ENCODE data around the gene OSCP1.

OSCP1 gene

DNA sequence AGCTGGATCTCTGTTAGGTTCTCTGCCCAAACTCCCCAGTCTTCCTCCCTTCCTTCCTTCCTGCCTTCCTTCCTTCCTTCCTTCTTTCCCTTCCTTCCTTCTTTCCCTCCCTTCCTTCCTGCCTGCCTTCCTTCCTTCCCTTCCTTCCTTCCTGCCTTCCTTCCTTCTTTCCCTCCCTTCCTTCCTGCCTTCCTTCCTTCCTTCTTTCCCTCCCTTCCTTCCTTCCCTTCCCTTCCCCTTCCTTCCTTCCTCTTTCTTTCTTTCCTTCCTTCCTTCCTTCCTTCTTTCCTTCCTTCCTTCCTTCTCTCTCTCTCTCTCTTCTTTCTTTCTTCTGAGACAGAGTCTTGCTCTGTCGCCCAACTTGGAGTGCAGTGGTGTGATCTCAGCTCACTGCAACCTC lies 43.8 kb downstream of the OSCP1 start:
- DNase-seq = no peak

DNA sequence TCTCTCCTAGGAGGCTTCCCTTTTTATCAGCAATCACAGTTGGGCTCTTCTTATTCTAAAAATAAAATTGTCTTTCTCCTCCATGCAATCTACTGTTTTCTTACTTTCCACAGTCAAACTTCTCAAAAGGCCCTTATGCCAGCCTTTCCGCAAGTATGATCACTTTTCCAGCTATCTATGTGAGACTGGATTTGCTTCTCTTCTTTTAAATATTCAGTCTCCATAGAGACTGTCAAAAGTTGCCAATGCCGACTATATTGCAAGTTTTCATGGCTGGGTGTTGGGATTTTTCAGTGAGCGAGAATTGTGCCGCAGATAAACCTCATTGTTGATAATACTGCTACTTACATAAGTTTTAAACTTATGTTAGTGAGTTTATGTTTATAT lies 47.8 kb downstream of the OSCP1 start:
- DNase-seq = no peak

DNA sequence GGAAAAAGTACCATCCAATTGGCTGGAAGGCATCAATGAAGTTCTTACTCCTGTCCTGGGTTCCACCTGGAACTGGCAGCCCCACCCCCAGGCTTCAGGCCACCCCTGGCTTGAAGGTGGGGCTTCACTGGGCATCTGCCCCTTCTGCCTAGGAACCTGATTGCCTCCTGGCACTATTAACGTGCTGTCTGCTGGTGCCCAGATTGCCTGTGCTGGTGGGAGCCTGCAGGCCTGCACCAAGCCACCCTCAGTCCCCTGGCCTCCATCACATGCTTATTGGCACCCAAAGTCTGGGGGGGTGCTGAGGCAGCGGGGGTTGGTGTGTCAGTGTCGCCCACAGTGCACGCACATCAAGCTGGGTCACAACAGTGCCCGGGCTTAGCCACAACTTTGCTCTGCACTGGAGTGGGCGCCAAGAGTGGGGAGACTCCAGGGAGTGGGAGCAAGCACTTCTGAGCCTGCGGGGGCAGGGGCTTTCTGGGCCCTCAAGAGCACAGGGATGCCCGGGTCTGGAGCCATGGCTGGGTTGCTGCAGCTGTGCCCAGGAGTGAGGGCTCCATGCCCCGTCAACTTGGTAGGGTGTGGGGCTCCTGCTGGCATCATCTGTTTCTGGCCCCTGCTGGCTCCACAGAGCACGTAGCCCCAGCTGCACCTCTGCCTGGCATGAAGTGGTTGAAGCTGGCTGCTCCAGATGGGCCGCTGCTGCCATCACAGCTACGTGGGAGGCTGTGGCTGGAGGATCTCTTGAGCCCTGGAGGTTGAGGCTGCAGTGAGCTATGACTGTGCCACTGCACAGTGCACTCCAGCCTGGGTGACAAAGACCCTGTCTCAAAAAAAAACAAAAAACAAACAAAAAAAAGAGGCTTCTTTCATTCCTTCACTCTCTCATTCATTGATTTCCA lies 48.4 kb downstream of the OSCP1 start:
- DNase-seq = no peak

DNA sequence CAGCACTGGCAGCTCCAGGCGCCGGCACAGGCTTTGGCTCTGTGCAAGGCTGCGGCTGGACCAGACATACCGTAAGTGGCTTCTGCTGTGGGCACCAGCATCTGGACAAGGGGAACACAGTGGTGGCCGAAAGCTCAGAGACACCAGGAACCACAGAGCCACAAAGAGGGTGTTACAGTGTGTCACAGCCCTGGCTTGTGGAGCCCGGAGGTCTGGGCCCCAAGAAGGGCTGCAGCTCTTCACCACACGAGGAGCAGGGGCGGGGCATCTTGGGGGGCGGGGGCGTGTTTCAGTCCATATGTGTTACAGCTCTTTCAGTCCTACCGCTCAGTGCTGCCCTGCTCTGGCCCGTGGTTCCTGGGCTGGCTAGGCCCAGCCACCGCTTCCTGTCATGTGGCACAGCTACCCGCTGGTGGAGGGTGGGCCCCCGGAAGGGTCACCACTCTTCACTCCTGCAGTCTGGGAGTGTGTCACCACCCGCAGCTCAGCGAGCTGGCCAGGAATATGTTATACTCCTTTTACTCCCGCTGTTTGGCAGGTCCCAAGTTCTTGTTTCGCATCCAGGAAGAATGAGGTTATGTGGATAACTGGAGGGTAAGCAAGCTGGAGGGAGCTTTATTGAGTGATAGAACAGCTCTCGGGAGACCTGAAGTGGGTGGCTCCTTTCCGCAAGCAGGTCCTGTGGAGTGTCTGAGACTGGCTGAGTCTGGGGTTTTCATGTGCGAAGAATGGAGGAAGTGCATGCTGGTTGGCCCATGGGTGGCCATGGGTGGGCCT lies 49.2 kb downstream of the OSCP1 start:
- DNase-seq = peak in 37 of 58 donors; percentile 3 to 58 (median 27)

DNA sequence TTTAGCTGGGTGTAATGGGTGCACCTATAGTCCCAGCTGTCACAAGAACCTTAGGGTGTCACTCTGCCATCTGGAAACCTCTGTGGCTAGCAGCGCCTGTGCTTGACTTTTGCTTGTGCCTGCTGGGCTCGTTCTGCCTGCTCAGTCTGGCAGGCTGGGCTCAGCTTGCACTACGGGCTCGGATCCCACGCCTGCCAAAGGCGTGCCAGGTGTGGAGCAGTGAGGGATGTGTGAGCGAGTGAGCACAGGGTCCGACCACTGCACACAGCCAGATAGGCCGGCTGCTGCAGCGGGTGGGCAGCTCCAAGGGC lies 49.8 kb downstream of the OSCP1 start:
- no peak for DNase-seq

DNA sequence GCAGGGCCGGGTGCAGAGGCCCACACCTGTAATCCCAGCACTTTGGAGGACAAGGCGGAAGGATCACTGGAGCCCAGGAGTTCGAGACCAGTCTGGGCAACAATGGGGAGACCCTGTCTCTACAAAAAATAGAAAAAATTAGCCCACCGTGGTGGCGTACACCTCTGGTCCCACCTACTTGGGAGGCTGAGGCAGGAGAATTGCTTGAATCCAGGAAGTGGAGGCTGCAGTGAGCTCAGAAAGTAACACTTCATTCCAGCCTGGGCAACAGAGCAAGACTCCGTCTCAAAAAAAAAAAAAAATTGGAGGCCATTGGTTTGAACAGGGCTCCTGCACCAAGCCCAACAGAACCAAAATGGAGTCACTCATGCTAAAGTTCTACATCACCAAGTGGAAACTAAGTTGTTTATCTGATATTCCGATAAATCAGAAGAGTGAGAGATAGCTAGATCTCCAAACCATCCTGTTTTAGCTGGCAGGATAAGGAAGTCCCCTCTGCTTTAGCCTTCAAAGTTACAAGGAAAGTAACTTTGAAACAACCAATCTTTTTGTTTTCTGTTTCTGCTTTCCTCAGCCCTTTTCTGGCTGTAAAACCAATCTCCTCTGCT lies 51.8 kb downstream of the OSCP1 start:
- no peak for DNase-seq

DNA sequence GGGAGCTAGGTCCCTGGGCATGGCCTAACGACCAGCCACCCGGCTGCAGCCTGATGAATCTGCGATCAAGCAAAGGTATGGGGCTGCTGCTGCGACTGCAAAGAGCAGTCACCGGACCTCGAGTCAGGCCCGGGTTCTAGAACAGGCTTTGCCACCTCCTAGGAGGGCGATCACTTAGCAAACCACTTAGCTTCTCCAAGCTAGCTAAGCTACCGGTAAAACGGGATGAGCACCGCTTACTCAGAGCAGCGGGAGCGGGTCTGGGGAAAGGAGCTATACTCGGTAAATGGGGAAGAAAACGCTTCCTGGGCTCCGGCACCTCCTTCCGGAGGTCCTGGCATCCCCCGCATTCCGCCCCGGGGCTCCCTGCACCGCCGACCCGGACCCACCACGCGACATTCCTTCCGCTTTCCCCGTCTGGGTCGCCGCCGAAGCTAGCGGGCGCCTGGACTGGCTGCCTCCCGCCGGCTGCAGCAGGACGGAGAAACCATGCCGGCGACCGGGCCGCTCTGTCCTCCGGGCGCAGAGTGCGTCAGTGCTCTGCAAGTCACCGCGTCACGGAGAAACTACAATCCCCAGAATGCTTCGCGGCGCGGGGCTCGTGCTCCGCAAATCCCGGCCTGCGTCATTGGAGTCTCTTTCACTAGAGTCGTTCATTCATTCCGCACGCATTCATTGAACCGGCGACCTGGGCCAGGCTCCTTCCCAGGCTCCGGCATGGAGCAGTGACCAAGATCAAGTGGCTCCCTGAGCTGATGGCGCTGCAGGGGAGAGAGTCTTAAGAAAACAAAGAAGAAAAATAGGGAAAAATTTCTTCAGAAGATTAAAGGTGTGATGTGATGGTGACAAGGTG lies 52.6 kb downstream of the OSCP1 start, which contains the start of gene LSM10:
LSM10 (minus strand) TSS at position 531 of the 853 bp plus-strand sequence. CDS start 3,779 bp downstream, outside the sequence.
- peak; percentile 52 to 95 (median 90) for DNase-seq

DNA sequence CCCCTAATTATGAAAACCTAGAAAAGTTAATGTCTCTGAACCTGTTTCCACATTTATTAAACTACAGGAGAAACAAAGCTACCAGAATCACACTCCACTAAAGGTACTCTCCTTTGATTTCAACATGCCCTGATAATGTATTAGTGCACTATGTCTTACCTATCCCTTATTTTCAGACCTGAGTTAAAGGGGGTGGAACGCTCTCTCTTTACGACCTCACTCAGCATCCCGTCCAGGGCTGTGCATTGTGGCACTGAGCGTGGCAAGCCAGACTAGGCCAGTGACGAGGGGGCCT lies 53.2 kb downstream of the OSCP1 start:
- DNase-seq = no peak

DNA sequence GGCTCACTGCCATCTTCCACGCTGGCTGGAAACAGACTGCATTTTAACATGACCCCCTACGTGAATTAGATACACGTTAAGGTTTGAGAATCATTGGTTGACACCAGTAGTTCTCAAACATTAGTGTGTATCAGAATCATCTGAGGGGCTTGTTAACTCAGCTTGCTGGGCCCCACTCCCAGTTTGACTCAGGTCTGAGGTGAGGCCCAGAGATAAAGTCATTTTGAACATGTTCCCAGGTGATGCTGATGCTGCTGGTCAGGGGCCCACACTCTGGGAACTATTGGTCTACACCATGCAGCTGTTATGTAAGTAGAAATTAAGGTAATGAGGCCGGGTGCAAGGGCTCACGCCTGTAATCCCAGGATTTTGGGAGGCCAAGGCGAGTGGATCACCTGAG lies 53.9 kb downstream of the OSCP1 start:
- no peak for DNase-seq

DNA sequence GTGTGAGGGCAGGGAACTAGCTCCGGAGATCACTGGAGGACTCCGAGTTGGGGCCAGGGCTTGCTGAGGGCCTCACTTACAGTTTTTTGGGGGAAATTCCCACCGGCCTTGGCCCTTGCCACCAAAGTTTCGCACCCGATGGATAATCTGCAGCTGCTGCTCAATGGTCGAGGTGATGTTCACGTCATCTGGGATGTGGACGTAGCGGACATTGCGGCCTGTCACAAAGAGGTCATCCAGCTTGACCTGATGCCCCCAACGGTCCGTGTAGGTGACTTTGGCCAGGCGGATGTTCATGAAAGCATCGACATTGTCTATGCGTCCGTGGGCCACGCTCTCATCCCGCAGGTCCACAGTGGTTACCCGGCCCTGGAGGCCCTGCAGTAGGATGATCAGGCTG lies 56.6 kb downstream of the OSCP1 start:
- no peak for DNase-seq

DNA sequence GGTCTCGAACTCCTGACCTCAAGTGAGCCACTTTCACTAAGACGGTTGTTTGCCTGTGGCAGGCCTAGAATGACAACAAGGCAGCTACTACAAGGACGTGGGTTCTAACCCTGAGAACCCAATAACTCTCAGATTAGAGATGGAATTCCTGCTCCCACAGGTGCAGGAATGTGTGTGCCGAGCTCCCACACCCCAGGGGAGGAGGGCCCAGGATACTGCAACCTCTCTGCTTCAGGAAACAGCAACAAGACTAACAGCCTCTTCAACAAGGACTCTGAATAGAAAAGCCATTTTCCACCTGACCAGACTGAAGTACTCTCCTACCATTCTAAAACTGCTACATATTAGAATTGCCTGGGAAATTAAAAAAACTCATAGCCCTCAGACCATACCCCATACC lies 57.4 kb downstream of the OSCP1 start:
- no peak for DNase-seq

DNA sequence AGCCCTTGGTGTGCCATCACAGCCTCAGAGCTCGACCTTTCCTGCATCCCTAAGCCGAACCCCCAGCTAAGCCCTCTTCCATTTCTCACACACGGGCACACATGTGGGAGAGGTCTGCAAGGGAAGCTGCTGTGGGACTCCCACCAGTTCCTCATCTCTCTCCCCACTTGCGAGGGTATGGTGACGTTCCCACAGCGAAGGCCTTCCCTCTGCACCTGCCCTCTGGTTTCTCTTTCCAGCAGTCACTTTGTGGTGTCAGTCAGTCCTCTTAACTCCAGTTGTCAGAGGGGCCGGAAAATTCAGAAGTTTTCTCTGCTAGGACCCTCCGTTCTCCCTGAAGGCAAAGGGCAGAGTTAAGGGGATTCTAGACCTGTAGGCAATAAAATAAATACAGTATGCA lies 59.0 kb downstream of the OSCP1 start:
- no peak for DNase-seq

DNA sequence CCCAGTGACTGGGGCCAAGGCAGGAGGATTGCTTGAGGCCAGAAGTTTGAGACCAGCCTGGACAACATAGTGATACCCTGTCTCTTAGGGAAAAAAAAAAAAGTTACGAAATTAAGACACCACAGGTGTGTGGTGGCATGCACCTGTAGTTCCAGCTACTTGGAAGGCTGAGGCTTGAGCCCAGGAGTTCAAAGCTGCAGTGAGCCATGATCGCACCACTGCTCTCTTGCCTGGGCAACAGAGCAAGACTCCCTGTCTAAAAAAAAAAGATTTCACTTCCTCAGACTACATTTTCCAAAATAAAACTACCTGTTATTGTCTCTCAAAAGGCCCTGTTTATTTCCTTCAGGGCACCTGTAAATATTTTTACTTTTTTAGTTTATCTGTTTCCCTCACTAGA lies 59.8 kb downstream of the OSCP1 start:
- DNase-seq = no peak

DNA sequence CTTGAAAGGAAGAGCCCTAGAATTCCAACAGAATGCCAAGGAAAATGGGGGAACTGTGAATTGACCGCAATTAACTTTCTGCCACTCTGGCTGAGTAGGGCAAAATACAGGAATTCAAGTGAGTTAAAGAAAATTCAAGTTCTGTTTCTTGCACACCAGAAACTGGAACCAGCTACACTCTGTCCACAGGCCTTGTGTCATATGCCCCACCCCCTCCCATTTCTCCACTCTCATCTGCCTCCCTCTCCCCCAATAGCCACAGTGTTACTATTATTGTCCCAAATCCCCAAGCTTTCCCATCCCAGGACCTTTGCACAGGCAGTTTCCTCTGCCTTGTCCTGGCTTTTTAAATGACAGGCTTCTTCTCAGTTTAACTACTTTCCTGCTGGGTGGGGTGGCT lies 60.3 kb downstream of the OSCP1 start:
- DNase-seq = no peak

DNA sequence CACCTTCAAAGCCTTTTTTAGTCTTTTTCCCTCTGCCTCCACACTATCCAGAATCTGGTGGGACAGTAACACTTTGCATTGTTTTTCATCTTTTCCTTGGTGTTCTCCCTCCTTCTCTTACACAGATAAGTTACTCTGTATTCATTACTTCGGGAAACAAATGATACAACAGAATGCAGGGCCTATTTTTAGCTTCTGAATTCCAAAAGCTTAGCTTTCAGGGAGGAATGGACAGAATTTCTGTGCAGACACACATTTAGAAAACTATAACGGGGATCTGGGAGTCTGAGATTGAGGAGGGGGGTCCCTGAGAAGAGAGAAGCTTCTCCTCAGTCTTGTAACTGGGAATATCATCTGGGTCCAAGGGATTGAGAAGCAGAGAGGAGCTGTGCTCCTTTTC lies 61.0 kb downstream of the OSCP1 start:
- DNase-seq = no peak

DNA sequence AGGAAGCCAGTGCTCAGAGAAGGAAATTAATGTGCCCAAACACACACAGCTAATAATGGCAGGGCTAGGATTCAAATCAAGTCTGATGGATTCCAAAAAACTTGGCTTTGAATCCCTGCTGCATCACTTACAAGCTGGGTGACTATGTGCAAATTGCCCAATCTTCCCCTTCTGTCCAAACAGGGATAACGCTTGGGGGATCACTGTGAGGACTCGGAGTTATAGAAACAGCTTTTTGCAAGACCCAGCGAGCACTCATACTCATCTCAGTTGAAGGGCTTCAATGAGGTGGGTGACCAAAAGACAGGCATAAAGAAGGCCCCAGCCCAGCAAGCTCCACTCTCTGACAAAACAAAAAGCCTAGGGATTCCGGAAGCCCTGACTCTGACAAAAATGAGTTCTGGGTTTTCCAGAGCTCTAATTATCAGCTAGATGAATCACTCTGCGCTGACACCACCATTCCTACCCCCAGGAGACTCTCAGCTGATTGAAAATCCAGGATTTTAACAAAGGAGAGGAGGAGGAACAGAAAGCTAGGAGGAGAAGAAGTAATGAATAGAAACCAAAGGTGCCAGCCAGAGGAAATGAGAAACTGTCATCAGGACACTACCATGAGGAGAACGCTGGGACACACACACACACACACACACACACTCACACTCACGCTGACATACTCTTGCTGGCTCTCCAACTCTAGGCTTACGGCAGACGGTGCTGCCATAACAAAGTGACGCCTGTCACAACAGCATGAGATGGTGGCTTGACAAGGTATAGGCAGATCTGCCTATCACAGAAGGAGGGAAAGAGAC lies 62.9 kb downstream of the OSCP1 start:
- peak in 18 of 58 donors; percentile 6 to 55 (median 32) for DNase-seq

DNA sequence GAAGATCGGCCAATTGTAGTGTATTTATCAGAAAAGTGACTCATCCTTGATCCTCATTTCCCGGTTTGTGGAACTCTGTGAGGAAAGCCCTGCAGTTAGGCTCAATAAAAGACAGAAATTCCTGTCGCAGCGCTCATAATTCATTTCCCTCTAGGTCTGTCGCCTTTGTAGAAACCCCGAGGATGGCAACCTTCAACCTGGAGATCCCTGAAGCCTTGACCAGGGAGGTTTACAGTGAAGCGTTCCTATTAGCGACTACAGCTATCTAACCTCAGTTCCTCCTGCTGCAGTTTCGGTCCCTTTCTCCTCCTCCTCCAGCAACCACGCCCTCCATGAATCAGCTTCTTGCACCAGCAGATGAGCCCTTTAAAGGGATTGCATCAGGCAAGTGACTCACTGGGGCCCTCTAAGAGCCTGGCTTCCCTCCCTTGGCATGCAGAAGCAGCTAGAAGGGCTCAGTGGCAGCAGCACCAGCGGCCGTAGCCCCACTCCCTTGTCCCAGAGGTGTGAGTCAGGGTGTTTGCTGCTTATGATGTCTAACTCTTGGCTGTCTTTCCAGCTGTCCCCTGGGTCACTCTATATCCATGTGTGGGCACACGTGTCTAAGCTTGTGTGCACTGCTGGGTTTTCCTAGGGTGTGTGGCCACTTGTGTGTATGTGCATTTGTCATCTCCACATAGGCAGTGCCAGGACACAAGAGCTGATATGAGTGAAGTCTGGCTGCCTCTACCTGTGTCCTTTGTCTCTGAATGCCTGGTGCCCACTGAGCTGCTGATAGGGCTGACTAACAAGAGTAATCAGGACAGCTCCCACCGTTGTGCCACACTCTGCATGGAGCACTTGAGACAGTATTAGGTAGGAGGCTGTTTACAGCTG lies 63.7 kb downstream of the OSCP1 start:
- DNase-seq = peak; percentile 40 to 94 (median 79)

DNA sequence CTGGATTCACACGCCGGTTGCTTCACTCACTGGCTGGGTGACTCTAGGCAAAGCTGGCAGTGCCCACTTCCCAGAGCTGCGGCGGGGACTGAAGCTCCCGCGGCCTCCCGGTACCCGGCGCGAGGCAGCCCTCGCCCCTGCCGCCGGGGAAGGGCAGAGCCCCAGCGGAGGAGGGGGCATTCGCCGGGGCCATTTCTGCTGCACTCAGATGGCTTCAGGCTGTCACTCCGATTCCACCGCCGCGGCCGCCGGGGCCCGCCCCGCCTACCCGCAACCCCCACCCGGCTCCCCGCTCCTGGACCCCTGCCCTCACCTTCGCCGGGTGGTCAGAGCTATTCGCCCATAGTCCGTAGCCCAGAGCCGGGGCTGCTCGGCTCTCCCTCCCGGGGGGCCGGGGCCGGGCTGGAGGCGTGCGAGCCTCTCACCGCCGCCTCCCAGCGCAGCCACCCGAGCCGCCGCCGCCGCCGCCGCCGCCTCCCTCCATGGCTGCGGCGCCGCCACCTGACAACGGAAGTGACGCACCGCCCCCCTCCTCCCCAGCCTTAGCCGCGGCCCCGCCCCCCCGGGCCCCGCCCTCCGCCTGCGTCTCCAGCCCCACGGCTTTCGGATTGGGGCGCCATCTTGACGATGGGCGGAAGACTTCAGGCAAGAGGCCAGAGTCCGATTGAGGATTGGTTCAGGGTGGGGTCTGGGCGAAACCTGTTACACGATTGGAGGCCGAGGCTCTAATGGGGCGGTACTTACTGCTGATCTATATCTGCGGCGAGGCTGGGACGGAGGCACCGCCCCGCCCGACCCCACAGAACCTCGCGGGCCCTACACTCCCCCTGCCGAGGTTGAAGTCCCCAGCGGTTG lies 64.6 kb downstream of the OSCP1 start, which contains the start of gene STK40:
STK40 (minus strand) TSS at position 515 of the 855 bp plus-strand sequence. CDS start 24,592 bp downstream, outside the sequence.
- DNase-seq = peak; percentile 86 to 99 (median 98)

Measured in anterior cingulate cortex (tissue), 58 donors.